ENCODE data around the gene COG5. TPM values are rescaled to one million over a fixed set of nuclear protein-coding genes. Genes with fewer than 3 reads are reported as not detected.

The COG5 gene
- total RNA-seq, 1 donor from 2014 or later, result 49.1 TPM

DNA sequence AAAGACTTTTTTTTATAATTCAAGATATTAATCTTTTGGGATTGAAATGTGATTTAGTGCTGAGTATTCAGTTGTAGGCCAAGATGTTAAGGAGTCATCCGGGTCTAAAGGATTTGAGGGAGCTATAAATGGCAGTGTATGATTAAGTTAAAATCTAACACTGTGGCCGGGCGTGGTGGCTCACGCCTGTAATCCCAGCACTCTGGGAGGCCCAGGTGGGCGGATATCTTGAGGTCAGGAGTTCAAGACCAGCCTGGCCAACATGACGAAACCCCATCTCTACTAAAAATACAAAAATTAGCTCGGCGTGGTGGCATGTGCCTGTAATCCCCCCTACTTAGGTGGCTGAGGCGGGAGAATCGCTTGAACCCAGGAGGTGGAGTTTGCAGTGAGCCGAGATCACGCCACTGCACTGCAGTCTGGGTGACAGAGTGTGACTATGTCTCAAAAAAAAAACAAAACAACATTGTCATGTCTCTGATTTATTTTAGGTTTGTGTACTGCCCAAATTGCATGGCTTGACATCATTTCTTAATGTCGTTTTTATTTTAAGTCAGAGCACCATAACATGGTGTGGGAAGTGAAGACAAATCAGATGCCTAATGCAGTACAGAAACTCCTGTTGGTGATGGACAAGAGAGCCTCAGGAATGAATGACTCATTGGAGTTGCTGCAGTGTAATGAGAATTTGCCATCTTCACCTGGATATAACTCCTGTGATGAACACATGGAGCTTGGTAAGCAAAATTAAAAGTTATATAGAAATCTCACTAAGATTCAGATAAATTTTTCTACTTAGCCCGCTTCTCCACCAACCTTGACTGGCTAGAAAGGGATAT is 384.2 kb downstream of the COG5 start:
- H3K4me1 ChIP-seq, result peaks cover 48% of the 10 kb centered on the region
- no peak overlapping the region for H3K27ac ChIP-seq

DNA sequence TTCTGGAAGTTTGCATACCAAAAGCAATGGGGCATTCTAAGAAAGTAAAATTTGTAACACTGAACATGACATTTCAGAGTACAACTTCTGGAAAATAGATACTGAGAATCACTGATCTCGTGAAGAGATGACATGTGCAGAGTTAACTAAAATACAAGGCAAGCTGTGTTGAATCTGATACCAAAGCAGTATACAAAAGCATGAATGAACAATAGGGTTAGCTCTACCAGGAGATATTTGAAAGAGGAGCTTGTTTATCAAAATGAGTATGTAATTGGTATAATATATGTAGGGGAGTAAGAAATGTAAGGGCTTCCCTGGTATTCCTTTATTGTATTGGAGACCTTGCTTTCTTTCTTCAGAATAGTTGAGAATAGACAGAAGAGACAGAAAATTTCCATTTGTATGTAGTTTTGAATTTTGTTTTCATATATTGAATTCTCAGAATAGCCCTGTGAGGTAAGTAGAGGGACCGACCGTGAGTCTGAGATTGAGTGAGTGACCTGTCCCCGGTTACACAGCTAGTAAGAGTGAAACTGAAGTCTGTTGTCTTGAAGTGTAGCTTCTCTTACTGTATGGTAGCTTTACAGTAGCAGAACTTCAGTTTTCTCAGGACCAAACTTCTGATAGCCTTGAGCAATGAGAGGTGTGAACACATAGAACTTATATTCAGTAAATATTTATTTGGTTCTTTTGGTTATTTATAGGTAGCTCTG is 389.9 kb downstream of the COG5 start:
- Histone ChIP-seq H3K4me3 (no peak overlapping the region), H3K9me3 (no peaks in the 10 kb centered on the region), H3K27ac (no peak overlapping the region), H3K4me1 (peaks cover 67% of the 10 kb centered on the region), H3K27me3 (ENCODE audit: low read depth) (no peaks in the 10 kb centered on the region), H3K36me3 (no peaks in the 10 kb centered on the region)
- intact Hi-C loops (cut with DNase I), result no loop called here
- ATAC-seq (no peak), DNase-seq (no peak)
- TF ChIP-seq, protein P1, sequence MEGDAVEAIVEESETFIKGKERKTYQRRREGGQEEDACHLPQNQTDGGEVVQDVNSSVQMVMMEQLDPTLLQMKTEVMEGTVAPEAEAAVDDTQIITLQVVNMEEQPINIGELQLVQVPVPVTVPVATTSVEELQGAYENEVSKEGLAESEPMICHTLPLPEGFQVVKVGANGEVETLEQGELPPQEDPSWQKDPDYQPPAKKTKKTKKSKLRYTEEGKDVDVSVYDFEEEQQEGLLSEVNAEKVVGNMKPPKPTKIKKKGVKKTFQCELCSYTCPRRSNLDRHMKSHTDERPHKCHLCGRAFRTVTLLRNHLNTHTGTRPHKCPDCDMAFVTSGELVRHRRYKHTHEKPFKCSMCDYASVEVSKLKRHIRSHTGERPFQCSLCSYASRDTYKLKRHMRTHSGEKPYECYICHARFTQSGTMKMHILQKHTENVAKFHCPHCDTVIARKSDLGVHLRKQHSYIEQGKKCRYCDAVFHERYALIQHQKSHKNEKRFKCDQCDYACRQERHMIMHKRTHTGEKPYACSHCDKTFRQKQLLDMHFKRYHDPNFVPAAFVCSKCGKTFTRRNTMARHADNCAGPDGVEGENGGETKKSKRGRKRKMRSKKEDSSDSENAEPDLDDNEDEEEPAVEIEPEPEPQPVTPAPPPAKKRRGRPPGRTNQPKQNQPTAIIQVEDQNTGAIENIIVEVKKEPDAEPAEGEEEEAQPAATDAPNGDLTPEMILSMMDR (IDR thresholded peaks at IDR 0.05), result no peak

More for the DNA sequence above, 384.2 kb downstream of the COG5 start:
- H3K4me3 ChIP-seq, result no peak overlapping the region
- intact Hi-C loops (cut with DNase I), result no loop called here
- peaks cover 49% of the 10 kb centered on the region for H3K36me3 ChIP-seq
- DNase-seq (no peak), ATAC-seq (peak in 1 of 2 donors; percentile 44)
- no peaks in the 10 kb centered on the region for H3K9me3 ChIP-seq
- no peaks in the 10 kb centered on the region for H3K27me3 ChIP-seq (ENCODE audit: low read depth)
- TF ChIP-seq, protein P1 (IDR thresholded peaks at IDR 0.05), result no peak

GRCh38 chr7:107173191-107173590 is 390.5 kb downstream of the COG5 start:
- DNase-seq (no peak), ATAC-seq (no peak)
- no peak overlapping the region for H3K4me3 ChIP-seq
- peaks cover 61% of the 10 kb centered on the region for H3K4me1 ChIP-seq
- no peak overlapping the region for H3K27ac ChIP-seq
- no peaks in the 10 kb centered on the region for H3K9me3 ChIP-seq
- TF ChIP-seq, protein P1 (IDR thresholded peaks at IDR 0.05), result no peak
- no peaks in the 10 kb centered on the region for H3K27me3 ChIP-seq (ENCODE audit: low read depth)
- intact Hi-C loops (cut with DNase I), result no loop called here
- H3K36me3 ChIP-seq, result no peaks in the 10 kb centered on the region

DNA sequence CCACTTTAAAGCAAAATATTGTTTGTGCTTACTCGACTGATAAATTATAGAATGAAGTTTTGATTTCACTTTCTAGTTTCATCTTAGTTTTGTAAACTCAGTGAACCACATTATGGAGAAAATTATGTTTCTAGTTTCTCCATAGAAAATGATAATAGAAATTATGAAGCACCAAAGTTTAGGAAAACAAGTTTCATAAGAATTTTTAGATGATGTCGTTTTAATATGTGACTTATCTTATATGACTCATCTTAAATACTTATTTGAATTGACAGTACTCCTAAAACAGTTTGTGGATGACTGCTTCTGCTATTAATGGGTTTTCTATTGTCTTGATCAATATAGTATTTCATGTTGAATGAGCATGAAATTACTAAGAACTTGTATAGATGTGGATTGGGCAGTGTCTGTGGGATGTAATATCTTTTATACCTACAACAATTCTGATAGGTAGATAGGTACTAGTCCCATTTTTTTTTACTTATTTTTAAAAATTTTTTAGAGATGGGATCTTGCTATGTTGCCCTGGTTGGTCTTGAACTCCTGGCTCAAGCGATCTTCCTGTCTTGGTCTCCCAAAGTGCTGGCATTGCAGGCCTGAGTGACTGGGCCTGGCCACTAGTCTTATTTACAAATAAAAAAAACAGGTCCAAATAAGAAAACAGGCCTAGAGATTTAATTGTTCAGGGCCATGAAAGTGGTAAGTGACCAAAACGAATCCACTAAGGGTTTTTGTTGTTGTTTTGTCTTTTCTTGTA is 391.3 kb downstream of the COG5 start:
- no peak overlapping the region for H3K4me3 ChIP-seq
- H3K27ac ChIP-seq, result no peak overlapping the region
- ATAC-seq, result no peak
- no peak for DNase-seq
- no peaks in the 10 kb centered on the region for H3K9me3 ChIP-seq
- TF ChIP-seq, protein P1 (IDR thresholded peaks at IDR 0.05), result no peak
- no peaks in the 10 kb centered on the region for H3K36me3 ChIP-seq
- peaks cover 61% of the 10 kb centered on the region for H3K4me1 ChIP-seq
- intact Hi-C loops (cut with DNase I), result no loop called here
- no peaks in the 10 kb centered on the region for H3K27me3 ChIP-seq (ENCODE audit: low read depth)

DNA sequence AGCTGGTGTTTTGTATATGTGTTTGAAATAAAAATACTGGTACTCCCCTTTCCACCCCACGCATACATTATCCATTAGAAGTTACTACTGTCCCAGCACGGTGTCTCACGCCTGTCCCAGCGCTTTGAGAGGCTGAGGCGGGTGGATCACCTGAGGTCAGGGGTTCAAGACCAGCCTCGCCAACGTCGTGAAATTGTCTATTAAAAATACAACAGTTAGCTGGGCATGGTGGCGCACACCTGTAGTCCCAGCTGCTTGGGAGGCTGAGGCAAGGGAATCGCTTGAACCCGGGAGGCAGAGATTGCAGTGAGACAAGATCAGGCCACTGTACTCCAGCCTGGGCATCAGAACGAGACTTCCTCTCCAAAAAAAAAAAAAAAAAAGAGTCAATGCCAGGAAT is 392.2 kb downstream of the COG5 start:
- Histone ChIP-seq H3K4me3 (no peak overlapping the region), H3K27me3 (ENCODE audit: low read depth) (no peaks in the 10 kb centered on the region), H3K9me3 (no peaks in the 10 kb centered on the region), H3K4me1 (peaks cover 55% of the 10 kb centered on the region), H3K36me3 (no peaks in the 10 kb centered on the region), H3K27ac (peak overlapping the region; percentile 2)
- intact Hi-C loops (cut with DNase I), result no loop called here
- DNase-seq (no peak), ATAC-seq (no peak)
- TF ChIP-seq, protein P1 (IDR thresholded peaks at IDR 0.05), result no peak
